Endothelial cell of umbilical vein (primary cell): ENCODE data around the gene UBE3B. TPM values are rescaled to one million over a fixed set of nuclear protein-coding genes. Genes with fewer than 3 reads are reported as not detected.

Experiments used
- BruUV-seq: library from RNA; stranded (reverse); fragments of 400-500 nt; replicated peaks from 2 replicates; lab custom pipeline; 2021; lab: Mats Ljungman, UMichigan
- CTCF ChIA-PET: fragments of 300-600, 350-600 bp; sonication (Branson Sonifier 250); formaldehyde crosslinking; loops from one replicate; lab custom pipeline; 2021; ENCODE audit warnings: antibody characterized with exemption, inconsistent platforms; lab: Charles Lee
- POLR2A ChIA-PET: fragments of 300-600, 350-600 bp; sonication (Branson Sonifier 250); formaldehyde crosslinking; loops from one replicate; lab custom pipeline; 2021; ENCODE audit warnings: antibody characterized with exemption, inconsistent platforms; lab: Charles Lee
- DNase-seq: peaks from one replicate; pipeline ENCODE4 v3.0.0-alpha.2; 2011; ENCODE audit warnings: low read depth, low spot score
- FAIRE-seq: peaks from 2 replicates; lab custom pipeline; 2011; peaks lifted over from hg19 to GRCh38; lab: Jason Lieb, UNC
- H2AFZ ChIP-seq: 2 replicates; pipeline ENCODE4 v1.6.0; 2012; ENCODE audit warnings: low read depth, low read length, control low read depth, inconsistent platforms
- H3K27ac ChIP-seq: 2 replicates; pipeline ENCODE4 v1.5.1; 2011; ENCODE audit warnings: low read depth, mild to moderate bottlenecking, control low read depth, low read length, moderate library complexity; ENCODE audit not compliant: insufficient read depth
- H3K27me3 ChIP-seq, 2 experiments: 2 replicates each; pipeline versions ENCODE4 v1.6.0 to v1.6.1; 2011; ENCODE audit warnings: low read length in 2 of 2, mixed read lengths in 1 of 2; ENCODE audit not compliant: control insufficient read depth in 2 of 2, insufficient read depth in 2 of 2
- H3K36me3 ChIP-seq, 2 experiments: 2 replicates in 1 of 2; 3 replicates in 1 of 2; pipeline ENCODE4 v1.5.1; 2011; ENCODE audit warnings: low read length in 2 of 2, mild to moderate bottlenecking in 1 of 2, moderate library complexity in 1 of 2; ENCODE audit not compliant: control insufficient read depth in 2 of 2, insufficient read depth in 2 of 2; ENCODE audit errors: extremely low read depth in 1 of 2
- H3K4me1 ChIP-seq: 3 replicates; pipeline ENCODE4 v1.5.1; 2011; ENCODE audit warnings: mild to moderate bottlenecking, low read length; ENCODE audit not compliant: control insufficient read depth, insufficient read depth; ENCODE audit errors: extremely low read depth
- H3K4me2 ChIP-seq: 2 replicates; pipeline ENCODE4 v1.6.1; 2011; ENCODE audit warnings: low read length, control low read depth, mixed read lengths; ENCODE audit not compliant: insufficient read depth
- H3K4me3 ChIP-seq, 3 experiments: fragments of 200-600 bp in 1 of 3; sonication (generic), shearing (Covaris generic) in 1 of 3; replicated peaks in 1 of 3; 2 replicates each; pipeline ENCODE4 v1.5.1; 2011 to 2016; ENCODE audit warnings: control low read depth in 3 of 3, low read length in 3 of 3, mild to moderate bottlenecking in 2 of 3, inconsistent platforms in 1 of 3, low read depth in 1 of 3, moderate library complexity in 1 of 3; ENCODE audit not compliant: insufficient read depth in 1 of 3
- H3K79me2 ChIP-seq: 2 replicates; pipeline ENCODE4 v1.6.0; 2012; ENCODE audit warnings: low read length, inconsistent platforms; ENCODE audit not compliant: control insufficient read depth, insufficient read depth
- H3K9ac ChIP-seq: replicated peaks from 2 replicates; pipeline ENCODE3; 2011; ENCODE audit warnings: low read length, control low read depth; ENCODE audit not compliant: insufficient read depth; ENCODE audit errors: extremely low read depth
- H3K9me1 ChIP-seq: replicated peaks from 3 replicates; pipeline ENCODE4 v1.6.0; 2011; ENCODE audit warnings: mild to moderate bottlenecking, low read length; ENCODE audit not compliant: control insufficient read depth, insufficient read depth; ENCODE audit errors: extremely low read depth
- H3K9me3 ChIP-seq: replicated peaks from 2 replicates; pipeline ENCODE4 v1.5.1; 2012; ENCODE audit warnings: low read length, inconsistent platforms; ENCODE audit not compliant: control insufficient read depth, insufficient read depth
- H4K20me1 ChIP-seq: replicated peaks from 2 replicates; pipeline ENCODE3; 2011; ENCODE audit warnings: mild to moderate bottlenecking, low read length; ENCODE audit not compliant: control insufficient read depth, insufficient read depth; ENCODE audit errors: extremely low read depth
- EZH2 ChIP-seq: IDR thresholded peaks from 2 replicates; pipeline ENCODE4 v1.6.1; 2012; ENCODE audit warnings: borderline replicate concordance, low read depth, mild to moderate bottlenecking, moderate library complexity, low read length, inconsistent platforms; ENCODE audit not compliant: severe bottlenecking
- FOS ChIP-seq: IDR thresholded peaks from 2 replicates; pipeline ENCODE4 v1.6.1; 2011; ENCODE audit warnings: mild to moderate bottlenecking, low read length, moderate library complexity, borderline replicate concordance; ENCODE audit not compliant: insufficient read depth
- GATA2 ChIP-seq: IDR thresholded peaks from 2 replicates; pipeline ENCODE4 v1.7.0; 2011; ENCODE audit warnings: low read depth, mild to moderate bottlenecking, moderate library complexity, mixed read lengths, low read length; ENCODE audit not compliant: insufficient read length, insufficient read depth
- JUN ChIP-seq: IDR thresholded peaks from 2 replicates; pipeline ENCODE4 v1.6.1; 2011; ENCODE audit warnings: borderline replicate concordance, low read depth; ENCODE audit not compliant: insufficient read length, insufficient read depth
- MYC ChIP-seq: IDR thresholded peaks from one replicate; pipeline ENCODE4 v1.6.1; 2011; ENCODE audit warnings: mild to moderate bottlenecking, low read depth, low read length
- POLR2A ChIP-seq: IDR thresholded peaks from 2 replicates; pipeline ENCODE4 v1.6.1; 2012; ENCODE audit warnings: low read depth, mild to moderate bottlenecking, control low read depth, low read length
- POLR2AphosphoS5 ChIP-seq: IDR thresholded peaks from 2 replicates; pipeline ENCODE4 v1.6.1; 2012; ENCODE audit warnings: low read depth, mild to moderate bottlenecking, control low read depth, low read length, moderate library complexity; ENCODE audit not compliant: insufficient read depth
- dilution Hi-C: fragments of 300-500 bp; cut with MboI; formaldehyde crosslinking; loops from one replicate; pipeline ENCODE4 v1.15.0; 2019; ENCODE audit warnings: low sequenced_read_pairs; ENCODE audit not compliant: extremely low pct_ligation_motif_present
- intact Hi-C: fragments of 100-400 bp; cut with micrococcal nuclease; formaldehyde crosslinking; loops from one replicate; pipeline ENCODE4 v1.10.0; 2022
- polyA plus RNA-seq, 4 experiments: library from polyadenylated mRNA; depleted of rRNA in 3 of 4; stranded (reverse) in 3 of 4; unstranded in 1 of 4; fragments of >200 nt; gene quantifications; 2 replicates each; pipeline versions ENCODE4 v1.2.1 to v1.2.3, GENCODE V29; 2011 to 2012; ENCODE audit warnings: missing spikeins in 1 of 4
- total RNA-seq: library from RNA; stranded (reverse); gene quantifications from 2 replicates; pipeline ENCODE4 v1.2.3, GENCODE V29; 2021
- TF ChIP-seq, protein P1 (sequence below): IDR thresholded peaks from 2 replicates; pipeline ENCODE4 v1.6.1; 2011; ENCODE audit not compliant: insufficient read depth, insufficient read length
- TF ChIP-seq, protein P2 (sequence below), 2 donors: IDR thresholded peaks; 1 replicate in 1 of 2; 2 replicates in 1 of 2; pipeline ENCODE4 v1.5.1; 2011; ENCODE audit warnings: low read length in 2 of 2, mild to moderate bottlenecking in 2 of 2, moderate library complexity in 2 of 2, control low read depth in 1 of 2, inconsistent platforms in 1 of 2, low read depth in 1 of 2; ENCODE audit not compliant: insufficient read depth in 1 of 2; ENCODE audit errors: extremely low read depth in 1 of 2

UBE3B gene
- total and polyA plus RNA-seq, 2 donors (not counting 3 experiments of a cell fraction or from before 2014, with no cell fraction given): 24.9 to 40.8 TPM

DNA sequence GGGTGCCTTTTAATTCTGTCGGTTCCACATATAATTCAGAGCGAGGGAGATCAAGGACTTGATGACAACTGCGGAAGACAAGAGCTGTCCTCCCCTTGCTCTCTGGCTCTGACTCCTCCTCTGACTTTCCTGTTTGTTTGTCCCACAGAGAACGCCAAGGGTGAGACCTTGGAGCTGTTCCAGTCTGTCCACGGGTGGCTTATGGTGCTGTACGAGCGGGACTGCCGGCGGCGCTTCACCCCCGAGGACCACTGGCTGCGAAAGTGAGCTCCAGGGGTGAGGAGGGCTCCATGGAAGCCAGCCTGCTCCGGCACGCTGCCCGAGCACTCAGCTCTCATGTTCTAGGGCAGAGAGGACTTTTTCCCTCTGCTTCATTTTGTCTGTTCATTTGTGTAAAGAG, 32.8 kb downstream of the UBE3B start:
- dilution Hi-C loops: no loop called here
- H2AFZ ChIP-seq: no peak overlapping the region
- FAIRE-seq: no peak
- H3K9me1 ChIP-seq: no peaks in the 10 kb centered on the region
- H3K36me3 ChIP-seq: peaks cover 18 to 40% of the 10 kb centered on the region in 2 experiments
- H3K9me3 ChIP-seq: no peaks in the 10 kb centered on the region
- no peak overlapping the region for H3K4me3 ChIP-seq
- intact Hi-C loops: no loop called here
- H3K27me3 ChIP-seq: no peaks in the 10 kb centered on the region
- H3K79me2 ChIP-seq: no peaks in the 10 kb centered on the region
- H3K27ac ChIP-seq: no peak overlapping the region
- DNase-seq: no peak
- H3K9ac ChIP-seq: no peak overlapping the region
- no peaks in the 10 kb centered on the region for H3K4me1 ChIP-seq
- no peak for TF ChIP-seq MYC
- no peak for TF ChIP-seq POLR2AphosphoS5
- no peak for TF ChIP-seq FOS
- TF ChIP-seq, protein P1, sequence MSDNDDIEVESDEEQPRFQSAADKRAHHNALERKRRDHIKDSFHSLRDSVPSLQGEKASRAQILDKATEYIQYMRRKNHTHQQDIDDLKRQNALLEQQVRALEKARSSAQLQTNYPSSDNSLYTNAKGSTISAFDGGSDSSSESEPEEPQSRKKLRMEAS: no peak
- TF ChIP-seq, protein P2, sequence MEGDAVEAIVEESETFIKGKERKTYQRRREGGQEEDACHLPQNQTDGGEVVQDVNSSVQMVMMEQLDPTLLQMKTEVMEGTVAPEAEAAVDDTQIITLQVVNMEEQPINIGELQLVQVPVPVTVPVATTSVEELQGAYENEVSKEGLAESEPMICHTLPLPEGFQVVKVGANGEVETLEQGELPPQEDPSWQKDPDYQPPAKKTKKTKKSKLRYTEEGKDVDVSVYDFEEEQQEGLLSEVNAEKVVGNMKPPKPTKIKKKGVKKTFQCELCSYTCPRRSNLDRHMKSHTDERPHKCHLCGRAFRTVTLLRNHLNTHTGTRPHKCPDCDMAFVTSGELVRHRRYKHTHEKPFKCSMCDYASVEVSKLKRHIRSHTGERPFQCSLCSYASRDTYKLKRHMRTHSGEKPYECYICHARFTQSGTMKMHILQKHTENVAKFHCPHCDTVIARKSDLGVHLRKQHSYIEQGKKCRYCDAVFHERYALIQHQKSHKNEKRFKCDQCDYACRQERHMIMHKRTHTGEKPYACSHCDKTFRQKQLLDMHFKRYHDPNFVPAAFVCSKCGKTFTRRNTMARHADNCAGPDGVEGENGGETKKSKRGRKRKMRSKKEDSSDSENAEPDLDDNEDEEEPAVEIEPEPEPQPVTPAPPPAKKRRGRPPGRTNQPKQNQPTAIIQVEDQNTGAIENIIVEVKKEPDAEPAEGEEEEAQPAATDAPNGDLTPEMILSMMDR (IDR thresholded peaks at IDR 0.05; ENCODE audit: extremely low read depth in 1 of 2, insufficient read depth in 1 of 2, low read depth in 1 of 2, low read length in 2 of 2): no peak
- no peak for TF ChIP-seq POLR2A
- TF ChIP-seq JUN: no peak
- no peak for TF ChIP-seq GATA2
- TF ChIP-seq EZH2: no peak
- ChIA-PET POLR2A (interaction anchor here (0.6 kb wide), 1 partner anchor 67 kb away, joined by 5 read pairs; no protein-coding TSS in a partner anchor), CTCF (interaction anchor here (2.8 to 3.5 kb wide), 2 partner anchors 8 to 77 kb away, joined by 10 to 17 read pairs; no protein-coding TSS in a partner anchor)
- H4K20me1 ChIP-seq: no peaks in the 10 kb centered on the region
- no peak overlapping the region for H3K4me2 ChIP-seq
- no TSS peak for BruUV-seq
